Putamen (tissue), 1 donor: ENCODE results near the gene G6PC1.
"Not testable (repeated sequence)": the region's sequence is repeated elsewhere in the genome, so short reads cannot be mapped to it uniquely, and the experiment has no call there.

Experiments
- DNase-seq: peaks from one replicate; pipeline ENCODE4 v3.0.0-alpha.2; 2016; ENCODE audit warnings: low spot score

Gene G6PC1

DNA sequence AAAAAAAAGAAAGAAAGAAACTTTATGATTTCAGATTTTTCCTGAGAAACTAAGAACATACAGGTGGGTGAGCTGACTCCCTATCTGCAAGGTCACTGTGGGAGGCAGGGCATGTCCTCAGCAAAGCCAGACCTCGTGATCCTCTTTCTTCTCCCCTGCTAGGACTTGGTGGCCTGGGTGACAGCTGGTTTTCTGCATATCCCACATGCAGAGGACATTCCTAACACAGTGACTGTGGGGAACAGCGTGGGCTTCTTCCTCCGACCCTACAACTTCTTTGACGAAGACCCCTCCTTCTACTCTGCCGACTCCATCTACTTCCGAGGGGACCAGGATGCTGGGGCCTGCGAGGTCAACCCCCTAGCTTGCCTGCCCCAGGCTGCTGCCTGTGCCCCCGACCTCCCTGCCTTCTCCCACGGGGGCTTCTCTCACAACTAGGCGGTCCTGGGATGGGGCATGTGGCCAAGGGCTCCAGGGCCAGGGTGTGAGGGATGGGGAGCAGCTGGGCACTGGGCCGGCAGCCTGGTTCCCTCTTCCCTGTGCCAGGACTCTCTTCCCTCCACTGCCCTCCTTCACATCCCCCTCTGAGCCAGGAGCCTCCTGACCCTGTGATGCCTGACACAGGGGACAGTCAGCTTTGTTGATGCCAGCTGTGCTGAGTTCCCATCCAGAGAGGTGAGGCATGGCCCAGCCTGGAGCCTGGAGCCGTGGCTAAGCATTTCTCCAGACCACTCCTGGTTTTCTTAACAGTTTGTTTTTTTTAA lies 26.5 kb upstream of the G6PC1 start:
- not testable (repeated sequence) for DNase-seq

DNA sequence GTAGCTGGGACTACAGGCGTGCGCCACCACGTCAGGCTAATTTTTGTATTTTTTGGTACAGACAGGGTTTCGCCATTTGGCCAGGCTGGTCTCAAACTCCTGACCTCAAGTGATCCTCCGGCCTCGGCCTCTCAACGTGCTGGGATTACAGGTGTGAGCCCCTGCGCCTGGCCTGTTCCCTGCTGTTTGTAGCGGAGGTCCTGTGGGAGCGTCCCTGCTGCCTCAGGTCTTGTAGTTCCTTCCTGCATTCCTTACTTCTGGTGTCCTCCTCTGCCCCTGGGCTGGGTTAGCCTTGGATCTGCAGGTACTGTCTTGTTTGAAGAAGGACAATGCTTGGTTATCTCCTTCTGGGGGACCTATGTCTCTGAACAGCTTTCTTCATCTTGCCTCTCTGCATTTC lies 23.6 kb upstream of the G6PC1 start:
- no peak for DNase-seq

DNA sequence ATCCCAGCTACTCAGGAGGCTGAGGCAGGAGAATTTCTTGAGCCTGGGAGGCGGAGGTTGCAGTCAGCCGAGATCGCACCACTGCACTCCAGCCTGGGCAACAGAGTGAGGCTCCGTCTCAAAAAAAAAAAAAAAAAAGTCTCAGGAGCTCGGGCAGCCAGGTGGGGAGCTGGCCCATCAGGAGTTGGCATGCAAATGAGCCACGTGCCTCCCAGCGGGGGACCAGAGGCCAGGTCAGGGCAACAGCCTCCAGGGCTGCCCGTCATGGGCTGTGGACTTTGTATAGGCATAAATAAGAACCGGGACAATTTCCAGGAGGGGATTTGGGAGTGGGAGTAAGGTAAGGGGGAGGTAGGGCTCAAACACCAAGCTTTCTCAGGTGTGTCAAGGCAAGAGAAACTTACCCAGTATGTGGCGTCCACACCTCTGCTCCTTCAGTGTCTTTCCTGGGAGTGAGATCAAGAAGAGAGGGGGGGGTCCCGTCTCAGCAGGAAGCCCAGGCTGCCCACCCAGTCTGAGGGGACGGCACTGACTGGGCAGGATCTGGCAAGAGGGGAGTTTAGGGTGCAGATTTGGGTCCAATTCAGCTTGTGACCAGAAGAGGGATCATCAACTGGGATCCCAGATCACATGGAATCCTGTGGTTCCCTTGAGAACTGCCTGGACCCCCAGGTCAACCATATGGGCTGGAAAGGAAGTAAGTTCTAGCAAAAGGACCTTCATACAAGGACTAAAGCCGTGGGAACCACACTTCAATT lies 22.3 kb upstream of the G6PC1 start:
- DNase-seq: no peak

DNA sequence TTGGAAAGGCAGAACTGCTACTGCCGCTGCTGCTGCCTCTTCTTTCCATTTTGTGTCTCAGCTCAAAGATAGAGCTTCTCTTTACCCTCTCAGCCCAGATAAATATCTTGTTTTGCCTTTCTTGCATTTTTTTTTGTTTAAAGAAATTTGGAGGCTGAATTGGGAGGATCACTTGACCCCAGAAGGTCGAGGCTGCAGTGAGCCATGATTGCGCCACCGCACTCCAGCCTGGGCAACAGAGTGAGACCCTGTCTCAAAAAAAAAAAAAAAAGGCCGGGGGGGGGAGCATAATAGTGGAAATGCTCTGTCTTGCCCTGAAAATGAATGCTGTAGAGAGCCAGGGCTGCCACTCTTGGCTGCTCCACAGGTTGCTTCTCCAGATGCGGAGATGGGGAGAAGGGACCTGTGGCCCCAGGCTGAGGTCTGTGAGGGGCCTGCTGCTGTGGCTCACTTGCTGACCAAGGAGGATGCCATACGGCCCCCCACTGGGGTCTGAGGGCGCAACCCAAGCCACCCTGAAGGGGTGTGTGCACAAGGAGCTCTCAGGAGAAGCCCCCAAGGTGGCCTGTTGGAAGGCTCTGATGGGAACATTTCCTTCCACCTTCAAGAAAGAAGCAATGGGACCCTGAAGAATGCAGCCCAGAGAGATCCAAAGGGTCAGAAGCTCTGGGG lies 21.5 kb upstream of the G6PC1 start:
- no peak for DNase-seq

DNA sequence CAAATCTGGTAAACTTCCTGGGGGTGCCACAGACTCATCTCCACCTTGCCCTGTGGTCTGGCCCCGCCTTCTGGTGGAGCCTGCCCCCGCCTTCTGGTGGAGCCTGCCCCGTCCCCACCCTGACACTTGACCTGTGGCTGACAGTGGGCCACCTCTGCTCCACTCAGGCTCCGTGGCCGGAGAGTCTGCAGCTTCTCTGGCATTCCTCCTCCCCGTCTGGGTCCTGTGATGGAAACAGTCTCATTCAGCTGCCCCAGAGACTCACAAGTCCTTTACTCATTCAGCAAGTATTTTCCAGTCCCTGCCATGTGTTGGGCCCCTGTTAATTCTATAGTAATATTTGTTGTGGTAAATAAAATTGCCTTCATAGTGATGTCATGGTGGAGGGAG lies 21.0 kb upstream of the G6PC1 start:
- no peak for DNase-seq

DNA sequence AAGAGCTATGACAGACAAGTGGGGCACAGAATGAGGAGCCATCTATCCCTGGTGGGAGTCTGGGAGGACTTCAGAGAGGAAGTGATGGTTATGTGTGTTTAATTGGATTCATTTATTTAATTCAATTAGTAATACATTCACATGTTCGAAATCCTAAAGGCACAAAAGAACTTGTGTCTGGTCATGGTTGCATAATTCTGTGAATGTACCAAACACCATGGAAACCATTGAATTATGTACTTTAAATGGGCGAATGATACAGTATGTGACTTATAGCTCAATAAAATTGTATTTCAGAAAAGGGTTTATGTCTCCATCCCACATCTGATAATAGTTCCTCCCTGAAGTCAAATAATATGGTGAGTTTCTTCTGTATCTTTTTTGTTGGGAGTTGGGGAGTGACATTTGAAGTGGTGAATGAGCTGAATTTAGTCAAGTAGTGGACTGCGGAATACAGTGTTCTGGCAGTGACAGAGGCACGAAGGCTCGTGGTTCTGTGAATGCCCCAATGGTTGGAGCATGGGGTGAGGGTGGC lies 19.8 kb upstream of the G6PC1 start:
- DNase-seq: no peak

DNA sequence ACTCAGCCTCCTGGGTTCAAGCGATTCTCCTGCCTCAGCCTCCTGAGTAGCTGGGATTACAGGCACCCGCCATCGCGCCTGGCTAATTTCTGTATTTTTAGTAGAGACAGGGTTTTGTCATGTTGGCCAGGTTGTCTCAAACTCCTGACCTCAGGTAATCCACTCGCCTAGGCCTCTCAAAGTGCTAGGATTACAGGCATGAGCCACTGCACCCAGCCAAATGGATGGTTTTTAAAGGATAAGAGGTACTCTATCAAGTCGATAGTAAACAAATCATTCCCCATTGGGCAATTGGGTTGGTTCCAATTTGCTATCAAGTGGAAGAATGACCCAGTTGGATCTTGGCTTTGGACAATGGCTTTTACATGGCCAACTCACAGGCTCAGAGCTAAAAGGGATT lies 18.9 kb upstream of the G6PC1 start:
- not testable (repeated sequence) for DNase-seq

DNA sequence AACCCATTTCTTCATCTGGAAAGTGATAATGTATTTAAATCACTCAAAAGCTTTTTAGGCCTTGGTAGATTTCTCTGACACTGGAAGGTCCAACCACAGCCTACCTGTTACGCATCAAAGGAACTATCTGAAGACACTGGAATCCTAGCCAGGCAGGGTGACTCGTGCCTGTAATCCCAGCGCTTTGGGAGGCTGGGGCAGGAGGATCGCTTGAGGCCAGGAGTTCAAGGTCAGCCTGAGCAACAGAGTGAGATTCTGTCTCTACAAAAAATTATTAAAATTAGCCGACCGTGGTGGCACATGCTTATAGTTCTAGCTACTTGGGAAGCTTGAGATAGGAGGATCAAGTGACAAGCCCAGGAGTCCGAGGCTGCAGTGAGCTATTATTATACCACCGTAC lies 18.4 kb upstream of the G6PC1 start:
- DNase-seq: no peak

DNA sequence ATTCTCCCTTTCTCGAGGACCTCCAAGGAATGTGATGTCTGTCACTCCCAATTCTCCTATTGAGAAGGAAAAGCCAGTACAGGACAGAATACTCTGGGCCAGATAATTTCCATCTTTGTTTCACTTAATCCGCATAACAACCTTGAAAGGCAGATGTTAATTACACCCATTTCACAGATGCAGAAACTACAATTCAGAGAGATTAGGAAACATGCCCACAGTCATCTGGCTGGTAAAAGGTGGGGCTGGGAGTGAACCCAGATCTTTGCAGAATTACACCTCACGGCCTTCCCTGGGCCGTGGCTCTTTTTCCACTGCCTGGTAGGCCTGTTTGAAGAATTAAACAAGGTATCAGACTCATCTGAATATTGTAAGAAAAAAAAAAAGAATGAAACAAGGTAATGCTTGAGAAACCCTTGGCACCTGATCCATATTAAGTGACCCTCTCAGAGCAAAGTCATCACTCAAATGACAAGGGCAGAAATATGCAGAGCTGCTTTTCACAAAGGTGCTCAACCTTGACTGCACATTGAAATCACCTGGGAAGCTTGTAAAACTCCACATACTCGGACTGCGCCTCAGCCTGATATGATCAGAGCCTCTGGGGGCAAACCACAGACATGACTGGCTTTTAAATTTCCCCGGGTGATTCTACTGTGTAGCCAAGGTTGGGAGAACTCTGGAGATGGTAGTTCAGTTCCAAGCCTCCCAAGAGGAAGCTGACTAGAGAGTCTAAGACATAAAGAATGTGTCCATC lies 16.6 kb upstream of the G6PC1 start:
- DNase-seq: no peak

DNA sequence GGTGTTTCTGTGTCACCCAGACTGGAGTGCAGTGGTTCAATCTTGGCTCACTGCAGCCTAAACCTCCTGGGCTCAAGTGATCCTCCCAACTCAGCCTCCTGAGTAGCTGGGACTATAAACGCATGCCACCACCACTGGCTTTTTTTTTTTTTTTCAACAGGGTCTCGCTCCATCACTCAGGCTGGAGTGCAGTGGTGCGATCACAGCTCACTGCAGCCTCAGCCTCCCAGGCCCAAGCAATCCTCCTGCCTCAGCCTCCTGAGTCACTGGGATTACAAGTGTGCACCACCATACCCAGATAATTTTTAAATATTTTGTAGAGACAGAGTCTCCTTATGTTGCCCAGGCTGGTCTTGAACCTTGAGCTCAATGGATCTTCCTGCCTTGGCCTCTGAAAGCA lies 14.8 kb upstream of the G6PC1 start:
- DNase-seq: not testable (repeated sequence)

DNA sequence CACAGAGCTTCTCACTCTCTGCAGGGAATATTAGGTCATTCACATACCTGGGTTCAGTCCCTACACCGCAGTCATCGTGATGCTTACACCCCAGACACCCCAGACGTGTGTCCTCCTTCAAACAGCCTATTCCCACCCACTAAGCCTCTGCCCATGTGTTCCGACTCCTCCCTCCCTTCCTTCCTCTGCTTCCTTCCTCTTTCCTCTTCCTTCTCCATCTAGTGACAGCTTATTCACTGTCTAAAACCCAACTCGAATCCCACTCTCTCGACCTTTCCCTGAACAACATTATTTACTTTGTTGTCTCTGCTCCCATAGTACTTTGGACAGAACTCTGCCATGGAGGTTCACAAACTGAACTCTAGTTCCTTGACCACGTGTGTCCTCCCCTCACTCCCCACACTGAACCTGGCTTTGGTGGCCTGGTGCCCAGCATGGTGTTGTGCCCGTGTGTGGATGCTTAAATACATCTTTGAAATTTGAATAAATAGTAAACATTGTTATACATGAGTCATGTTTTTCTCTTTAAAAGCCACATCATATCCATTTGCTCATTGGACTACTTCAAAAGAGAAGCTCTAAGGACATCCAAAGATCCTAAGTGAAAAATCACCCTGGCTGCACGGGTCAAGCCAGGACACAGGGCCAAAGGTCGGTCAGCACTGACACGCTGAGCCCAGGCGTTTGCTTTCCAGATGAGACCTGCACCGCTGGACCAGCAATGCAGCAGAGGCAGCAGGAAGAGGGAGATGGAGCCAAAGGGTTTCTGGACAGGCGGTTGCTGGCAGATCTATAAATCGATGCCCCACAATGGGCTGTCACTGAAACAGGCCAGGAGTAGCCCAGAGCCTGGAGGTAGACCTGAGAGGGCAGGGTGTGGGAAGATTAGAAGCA lies 14.1 kb upstream of the G6PC1 start:
- DNase-seq: no peak

DNA sequence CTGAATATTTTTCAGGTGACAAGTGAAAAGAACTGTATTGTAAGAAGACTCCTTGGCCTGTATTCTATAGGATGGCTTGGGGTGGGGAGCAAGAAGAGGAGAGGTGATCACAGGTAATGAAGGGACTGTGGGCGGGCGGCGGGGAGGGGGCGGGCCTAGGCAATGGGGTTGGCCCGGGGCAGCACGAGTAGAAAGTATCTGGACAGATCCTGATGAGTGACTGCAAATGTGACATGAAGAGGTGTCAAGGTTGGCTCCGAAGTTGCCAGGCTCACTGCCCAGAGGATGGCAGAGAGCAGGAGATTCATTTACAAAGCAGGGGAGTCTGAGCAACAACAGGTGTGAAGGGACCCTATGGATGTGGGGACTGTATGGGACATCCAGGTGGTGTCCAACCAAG lies 10.8 kb upstream of the G6PC1 start:
- DNase-seq: no peak

DNA sequence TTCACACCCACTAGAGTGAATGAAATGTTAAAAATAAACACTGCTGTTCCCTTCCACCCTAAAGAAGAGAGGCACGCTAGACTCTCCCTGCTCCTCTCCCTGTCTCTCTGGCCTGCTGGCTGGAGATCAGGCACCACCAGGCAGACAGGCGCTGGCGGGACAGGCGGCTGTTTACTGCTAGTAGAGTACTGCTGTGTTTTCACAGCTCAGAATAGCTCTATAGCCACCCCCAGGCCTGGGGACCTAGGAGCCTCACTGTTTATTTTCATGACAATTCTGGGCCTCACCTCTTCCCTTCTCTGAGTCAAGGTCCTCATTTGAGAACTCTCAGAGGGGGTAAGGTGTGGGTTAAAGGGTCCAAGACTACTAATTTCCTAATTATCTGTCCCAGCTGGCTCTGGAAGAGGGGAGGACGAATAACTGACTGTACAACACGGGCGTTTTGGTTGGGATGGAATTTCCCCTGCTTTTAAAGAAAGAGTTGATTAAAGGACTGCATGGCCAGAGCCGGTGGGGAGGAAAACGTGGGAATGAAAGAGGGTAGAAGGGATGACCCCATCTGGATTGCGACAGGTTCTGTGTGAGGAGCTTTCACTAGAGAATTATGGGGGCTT lies 9.0 kb upstream of the G6PC1 start:
- DNase-seq: no peak

DNA sequence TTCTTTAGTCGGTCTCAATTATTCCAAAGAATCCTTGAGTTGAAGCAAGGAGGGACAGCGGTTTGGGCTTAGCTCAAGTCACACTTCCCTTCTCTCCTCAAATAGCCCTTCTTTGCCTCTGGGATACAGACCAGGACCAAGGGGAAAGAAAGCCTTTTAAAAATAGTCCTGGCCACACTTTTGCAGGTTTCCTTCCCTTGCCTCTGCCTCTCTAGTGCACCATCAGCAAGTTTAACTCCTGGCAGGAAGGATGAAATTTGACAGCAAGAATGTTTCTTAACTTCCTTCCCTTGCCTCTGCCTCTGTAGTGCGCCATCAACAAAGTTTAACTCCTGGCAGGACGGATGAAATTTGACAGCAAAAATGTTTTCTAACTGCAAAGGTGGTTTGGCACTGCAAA lies 7.2 kb upstream of the G6PC1 start:
- no peak for DNase-seq

DNA sequence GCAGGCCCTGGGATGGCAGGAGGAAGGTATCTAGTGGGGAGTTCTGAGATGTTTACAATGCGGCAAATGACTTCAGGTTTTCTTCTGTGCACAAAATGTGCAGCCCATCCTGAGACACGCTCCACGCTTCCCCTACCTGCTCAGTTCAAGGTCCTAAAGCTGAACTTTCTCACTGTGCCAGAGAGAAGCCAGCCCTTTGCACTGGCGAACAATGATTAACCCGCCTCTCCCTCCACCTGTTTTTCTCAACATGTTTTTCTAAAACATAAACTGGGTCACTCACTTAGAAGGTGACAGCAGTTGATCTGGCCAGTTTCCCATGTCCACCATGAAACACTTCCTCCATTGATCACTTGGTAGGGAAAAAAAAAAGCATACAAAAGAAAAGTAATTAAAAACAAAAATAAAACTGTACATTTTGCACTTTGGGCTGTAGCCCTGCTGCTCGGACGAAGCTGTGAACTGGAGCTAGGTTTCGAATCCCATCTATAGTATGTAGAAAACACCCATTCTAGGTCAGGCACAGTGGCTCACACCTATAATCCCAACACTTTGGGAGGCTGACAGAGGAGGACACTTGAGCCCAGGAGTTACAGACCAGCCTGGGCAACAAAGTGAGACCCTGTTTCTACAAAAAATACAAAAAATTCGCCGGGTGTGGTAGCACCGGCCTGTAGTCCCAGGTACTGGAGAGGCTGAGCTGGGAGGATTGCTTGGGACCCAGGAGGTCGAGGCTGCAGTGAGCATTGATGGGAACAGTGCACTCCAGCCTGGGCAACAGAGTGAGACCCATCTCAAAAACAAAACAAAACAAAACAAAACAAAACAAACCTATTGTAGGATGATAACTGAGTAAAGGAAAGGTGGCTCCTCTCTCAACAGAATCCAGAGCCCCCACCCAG lies 6.1 kb upstream of the G6PC1 start:
- DNase-seq: no peak

DNA sequence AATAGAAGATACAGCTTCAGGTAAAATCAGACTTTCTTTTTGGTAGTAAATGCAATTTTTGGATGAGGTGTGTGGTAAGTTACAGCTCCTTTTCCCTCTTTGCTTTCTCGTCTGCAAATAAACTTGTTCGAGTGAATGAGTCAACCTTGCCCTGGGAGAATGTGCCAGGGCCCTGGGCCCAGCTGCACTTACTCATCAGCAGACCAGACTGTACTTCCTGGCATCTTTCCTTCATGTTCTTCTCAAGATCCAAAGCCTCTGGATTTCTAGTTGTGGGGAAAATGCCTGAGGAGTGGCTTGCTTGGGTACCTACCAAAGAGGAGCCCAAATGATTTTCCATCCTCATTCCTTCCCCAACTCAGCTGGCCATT lies 5.4 kb upstream of the G6PC1 start:
- DNase-seq: no peak

DNA sequence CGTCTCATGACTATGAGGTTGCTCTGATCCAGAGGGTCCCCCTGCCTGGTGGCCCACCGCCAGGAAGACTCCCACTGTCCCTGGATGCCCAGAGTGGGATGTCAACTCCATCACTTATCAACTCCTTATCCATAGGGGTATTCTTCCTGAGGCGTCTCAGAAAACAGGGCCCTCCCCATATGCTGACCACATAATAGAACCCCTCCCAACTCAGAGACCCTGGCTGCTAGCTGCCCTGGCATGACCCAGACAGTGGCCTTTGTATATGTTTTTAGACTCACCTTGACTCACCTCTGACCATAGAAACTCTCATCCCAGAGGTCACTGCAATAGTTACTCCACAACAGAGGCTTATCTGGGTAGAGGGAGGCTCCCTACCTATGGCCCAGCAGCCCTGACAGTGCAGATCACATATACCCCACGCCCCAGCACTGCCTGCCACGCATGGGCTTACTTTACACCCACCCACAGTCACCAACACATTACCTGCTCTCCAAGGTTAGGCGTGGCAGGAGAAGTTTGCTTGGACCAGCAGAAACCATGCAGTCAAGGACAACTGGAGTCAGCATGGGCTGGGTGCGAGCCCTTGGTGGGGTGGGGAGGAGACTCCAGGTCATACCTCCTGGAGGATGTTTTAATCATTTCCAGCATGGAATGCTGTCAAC lies 2.3 kb upstream of the G6PC1 start:
- DNase-seq: no peak

DNA sequence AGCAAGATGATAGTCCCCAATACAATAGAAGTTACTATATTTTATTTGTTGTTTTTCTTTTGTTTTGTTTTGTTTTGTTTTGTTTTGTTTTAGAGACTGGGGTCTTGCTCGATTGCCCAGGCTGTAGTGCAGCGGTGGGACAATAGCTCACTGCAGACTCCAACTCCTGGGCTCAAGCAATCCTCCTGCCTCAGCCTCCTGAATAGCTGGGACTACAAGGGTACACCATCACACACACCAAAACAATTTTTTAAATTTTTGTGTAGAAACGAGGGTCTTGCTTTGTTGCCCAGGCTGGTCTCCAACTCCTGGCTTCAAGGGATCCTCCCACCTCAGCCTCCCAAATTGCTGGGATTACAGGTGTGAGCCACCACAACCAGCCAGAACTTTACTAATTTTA lies 618 bp upstream of the G6PC1 start:
- not testable (repeated sequence) for DNase-seq
